A549 (cell line): Measurements from ENCODE around the gene DHX38.

Experiments used
- CBX8 ChIP-seq: fragments of 200-600 bp; sonication (generic); IDR thresholded peaks from 2 replicates; pipeline ENCODE4 v1.6.1; 2016
- CTCF ChIP-seq: fragments of >200 bp; sonication (Bioruptor Twin); formaldehyde crosslinking; IDR thresholded peaks from 3 replicates; pipeline ENCODE4 v1.5.1; 2016
- EP300 ChIP-seq, 2 experiments: fragments of >200 bp; sonication (Bioruptor Twin); formaldehyde crosslinking; IDR thresholded peaks; 2 replicates in 1 of 2; 3 replicates in 1 of 2; pipeline ENCODE4 v1.6.1; 2016 to 2017
- HDAC2 ChIP-seq: fragments of 200-600 bp; sonication (generic); IDR thresholded peaks from 2 replicates; pipeline ENCODE4 v1.6.1; 2016
- MAFK ChIP-seq: fragments of 450-650 bp; IDR thresholded peaks from 2 replicates; pipeline ENCODE4 v1.6.1; 2014; ENCODE audit not compliant: partially characterized antibody

GRCh38 chr16:72109300-72109699 lies 15.7 kb downstream of the DHX38 start:
- TF ChIP-seq CTCF = no peak
- TF ChIP-seq CBX8 = no peak
- TF ChIP-seq HDAC2 = no peak
- TF ChIP-seq MAFK = no peak
- no peak for TF ChIP-seq EP300 (IDR thresholded peaks at IDR 0.05)
